Measurements from ENCODE around the gene RETREG3.

DNA sequence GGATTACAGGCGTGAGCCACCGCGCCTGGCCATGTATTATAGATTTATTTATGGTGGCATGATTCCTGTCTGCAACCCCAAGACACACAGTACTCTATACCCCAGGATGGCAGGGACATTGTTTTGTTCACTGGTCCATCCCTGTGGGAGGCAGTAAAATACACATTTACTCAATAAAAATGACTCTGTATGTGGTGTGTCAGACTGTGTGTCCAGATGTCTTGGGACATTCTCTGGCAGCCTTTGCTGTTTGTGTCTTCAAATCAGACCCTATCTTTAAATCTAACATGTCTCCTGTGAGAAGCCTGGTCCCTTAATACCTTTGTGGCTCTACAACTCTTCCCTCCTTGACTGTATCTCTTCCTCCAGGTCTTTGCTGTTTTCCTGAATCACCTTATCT is 48.9 kb downstream of the RETREG3 start:
- TF ChIP-seq, protein P1, sequence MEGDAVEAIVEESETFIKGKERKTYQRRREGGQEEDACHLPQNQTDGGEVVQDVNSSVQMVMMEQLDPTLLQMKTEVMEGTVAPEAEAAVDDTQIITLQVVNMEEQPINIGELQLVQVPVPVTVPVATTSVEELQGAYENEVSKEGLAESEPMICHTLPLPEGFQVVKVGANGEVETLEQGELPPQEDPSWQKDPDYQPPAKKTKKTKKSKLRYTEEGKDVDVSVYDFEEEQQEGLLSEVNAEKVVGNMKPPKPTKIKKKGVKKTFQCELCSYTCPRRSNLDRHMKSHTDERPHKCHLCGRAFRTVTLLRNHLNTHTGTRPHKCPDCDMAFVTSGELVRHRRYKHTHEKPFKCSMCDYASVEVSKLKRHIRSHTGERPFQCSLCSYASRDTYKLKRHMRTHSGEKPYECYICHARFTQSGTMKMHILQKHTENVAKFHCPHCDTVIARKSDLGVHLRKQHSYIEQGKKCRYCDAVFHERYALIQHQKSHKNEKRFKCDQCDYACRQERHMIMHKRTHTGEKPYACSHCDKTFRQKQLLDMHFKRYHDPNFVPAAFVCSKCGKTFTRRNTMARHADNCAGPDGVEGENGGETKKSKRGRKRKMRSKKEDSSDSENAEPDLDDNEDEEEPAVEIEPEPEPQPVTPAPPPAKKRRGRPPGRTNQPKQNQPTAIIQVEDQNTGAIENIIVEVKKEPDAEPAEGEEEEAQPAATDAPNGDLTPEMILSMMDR (IDR thresholded peaks at IDR 0.05): no peak
- TF ChIP-seq POLR2A (IDR thresholded peaks at IDR 0.05): no peak

Measured in body of pancreas (tissue), 4 donors.